ENCODE data around the gene ARFIP1.

ARFIP1 gene

DNA sequence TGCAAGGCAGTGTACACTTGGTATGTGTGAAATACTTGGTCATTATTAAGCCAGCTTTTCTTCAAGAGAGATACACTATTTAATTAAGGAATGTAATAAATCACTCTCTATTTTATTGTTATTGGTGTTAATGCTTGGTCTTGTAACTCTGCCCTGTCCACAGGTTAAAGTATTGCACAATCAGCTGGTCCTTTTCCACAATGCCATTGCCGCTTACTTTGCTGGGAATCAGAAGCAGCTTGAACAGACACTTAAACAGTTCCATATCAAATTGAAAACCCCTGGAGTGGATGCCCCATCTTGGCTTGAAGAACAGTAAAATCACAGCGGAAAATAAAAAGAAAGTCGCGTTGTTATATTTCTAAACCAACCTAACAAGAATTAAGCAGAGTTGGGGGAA lies 130.1 kb downstream of the ARFIP1 start:
- no peaks in the 10 kb centered on the region for H3K4me1 ChIP-seq (ENCODE audit: control insufficient read depth, insufficient read depth, low read length)

More for the DNA sequence above, 130.1 kb downstream of the ARFIP1 start:
- ChIA-PET POLR2A (no interaction called here), CTCF (no interaction called here)
- H3K4me3 ChIP-seq (ENCODE audit: low read depth, low read length) = no peak overlapping the region
- peaks cover 0 to 6% of the 10 kb centered on the region in 2 experiments; a peak in 1 of 3 replicates for H3K36me3 ChIP-seq (ENCODE audit: control insufficient read depth in 2 of 2, insufficient read depth in 1 of 2, low read length in 2 of 2)
- no peaks in the 10 kb centered on the region for H3K9me3 ChIP-seq (ENCODE audit: control insufficient read depth, insufficient read depth, low read depth, low read length)
- TF ChIP-seq ZFP37 (tag by site-specific recombination; IDR thresholded peaks at IDR 0.05) = no peak
- no peak for TF ChIP-seq ZNF777 (tag by site-specific recombination; IDR thresholded peaks at IDR 0.05; ENCODE audit: borderline replicate concordance)
- TF ChIP-seq GLIS2 (tag by site-specific recombination; IDR thresholded peaks at IDR 0.05) = no peak
- TF ChIP-seq ZNF596 (tag by site-specific recombination; IDR thresholded peaks at IDR 0.05) = no peak
- no peak for TF ChIP-seq ZNF121 (tag by site-specific recombination; IDR thresholded peaks at IDR 0.05)
- no peak for TF ChIP-seq ZNF133 (tag by site-specific recombination; IDR thresholded peaks at IDR 0.05)
- no peak for TF ChIP-seq GLIS1 (tag by site-specific recombination; IDR thresholded peaks at IDR 0.05)
- TF ChIP-seq, protein P1, sequence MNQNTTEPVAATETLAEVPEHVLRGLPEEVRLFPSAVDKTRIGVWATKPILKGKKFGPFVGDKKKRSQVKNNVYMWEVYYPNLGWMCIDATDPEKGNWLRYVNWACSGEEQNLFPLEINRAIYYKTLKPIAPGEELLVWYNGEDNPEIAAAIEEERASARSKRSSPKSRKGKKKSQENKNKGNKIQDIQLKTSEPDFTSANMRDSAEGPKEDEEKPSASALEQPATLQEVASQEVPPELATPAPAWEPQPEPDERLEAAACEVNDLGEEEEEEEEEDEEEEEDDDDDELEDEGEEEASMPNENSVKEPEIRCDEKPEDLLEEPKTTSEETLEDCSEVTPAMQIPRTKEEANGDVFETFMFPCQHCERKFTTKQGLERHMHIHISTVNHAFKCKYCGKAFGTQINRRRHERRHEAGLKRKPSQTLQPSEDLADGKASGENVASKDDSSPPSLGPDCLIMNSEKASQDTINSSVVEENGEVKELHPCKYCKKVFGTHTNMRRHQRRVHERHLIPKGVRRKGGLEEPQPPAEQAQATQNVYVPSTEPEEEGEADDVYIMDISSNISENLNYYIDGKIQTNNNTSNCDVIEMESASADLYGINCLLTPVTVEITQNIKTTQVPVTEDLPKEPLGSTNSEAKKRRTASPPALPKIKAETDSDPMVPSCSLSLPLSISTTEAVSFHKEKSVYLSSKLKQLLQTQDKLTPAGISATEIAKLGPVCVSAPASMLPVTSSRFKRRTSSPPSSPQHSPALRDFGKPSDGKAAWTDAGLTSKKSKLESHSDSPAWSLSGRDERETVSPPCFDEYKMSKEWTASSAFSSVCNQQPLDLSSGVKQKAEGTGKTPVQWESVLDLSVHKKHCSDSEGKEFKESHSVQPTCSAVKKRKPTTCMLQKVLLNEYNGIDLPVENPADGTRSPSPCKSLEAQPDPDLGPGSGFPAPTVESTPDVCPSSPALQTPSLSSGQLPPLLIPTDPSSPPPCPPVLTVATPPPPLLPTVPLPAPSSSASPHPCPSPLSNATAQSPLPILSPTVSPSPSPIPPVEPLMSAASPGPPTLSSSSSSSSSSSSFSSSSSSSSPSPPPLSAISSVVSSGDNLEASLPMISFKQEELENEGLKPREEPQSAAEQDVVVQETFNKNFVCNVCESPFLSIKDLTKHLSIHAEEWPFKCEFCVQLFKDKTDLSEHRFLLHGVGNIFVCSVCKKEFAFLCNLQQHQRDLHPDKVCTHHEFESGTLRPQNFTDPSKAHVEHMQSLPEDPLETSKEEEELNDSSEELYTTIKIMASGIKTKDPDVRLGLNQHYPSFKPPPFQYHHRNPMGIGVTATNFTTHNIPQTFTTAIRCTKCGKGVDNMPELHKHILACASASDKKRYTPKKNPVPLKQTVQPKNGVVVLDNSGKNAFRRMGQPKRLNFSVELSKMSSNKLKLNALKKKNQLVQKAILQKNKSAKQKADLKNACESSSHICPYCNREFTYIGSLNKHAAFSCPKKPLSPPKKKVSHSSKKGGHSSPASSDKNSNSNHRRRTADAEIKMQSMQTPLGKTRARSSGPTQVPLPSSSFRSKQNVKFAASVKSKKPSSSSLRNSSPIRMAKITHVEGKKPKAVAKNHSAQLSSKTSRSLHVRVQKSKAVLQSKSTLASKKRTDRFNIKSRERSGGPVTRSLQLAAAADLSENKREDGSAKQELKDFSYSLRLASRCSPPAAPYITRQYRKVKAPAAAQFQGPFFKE (tag by site-specific recombination; IDR thresholded peaks at IDR 0.05; ENCODE audit: borderline replicate concordance) = no peak
- no peak for TF ChIP-seq ZNF830 (tag by site-specific recombination; IDR thresholded peaks at IDR 0.05; ENCODE audit: low read depth)
- no peak for TF ChIP-seq ZNF423 (tag by site-specific recombination; IDR thresholded peaks at IDR 0.05)
- TF ChIP-seq ZNF324 (tag by site-specific recombination; IDR thresholded peaks at IDR 0.05) = no peak
- TF ChIP-seq, protein P2, sequence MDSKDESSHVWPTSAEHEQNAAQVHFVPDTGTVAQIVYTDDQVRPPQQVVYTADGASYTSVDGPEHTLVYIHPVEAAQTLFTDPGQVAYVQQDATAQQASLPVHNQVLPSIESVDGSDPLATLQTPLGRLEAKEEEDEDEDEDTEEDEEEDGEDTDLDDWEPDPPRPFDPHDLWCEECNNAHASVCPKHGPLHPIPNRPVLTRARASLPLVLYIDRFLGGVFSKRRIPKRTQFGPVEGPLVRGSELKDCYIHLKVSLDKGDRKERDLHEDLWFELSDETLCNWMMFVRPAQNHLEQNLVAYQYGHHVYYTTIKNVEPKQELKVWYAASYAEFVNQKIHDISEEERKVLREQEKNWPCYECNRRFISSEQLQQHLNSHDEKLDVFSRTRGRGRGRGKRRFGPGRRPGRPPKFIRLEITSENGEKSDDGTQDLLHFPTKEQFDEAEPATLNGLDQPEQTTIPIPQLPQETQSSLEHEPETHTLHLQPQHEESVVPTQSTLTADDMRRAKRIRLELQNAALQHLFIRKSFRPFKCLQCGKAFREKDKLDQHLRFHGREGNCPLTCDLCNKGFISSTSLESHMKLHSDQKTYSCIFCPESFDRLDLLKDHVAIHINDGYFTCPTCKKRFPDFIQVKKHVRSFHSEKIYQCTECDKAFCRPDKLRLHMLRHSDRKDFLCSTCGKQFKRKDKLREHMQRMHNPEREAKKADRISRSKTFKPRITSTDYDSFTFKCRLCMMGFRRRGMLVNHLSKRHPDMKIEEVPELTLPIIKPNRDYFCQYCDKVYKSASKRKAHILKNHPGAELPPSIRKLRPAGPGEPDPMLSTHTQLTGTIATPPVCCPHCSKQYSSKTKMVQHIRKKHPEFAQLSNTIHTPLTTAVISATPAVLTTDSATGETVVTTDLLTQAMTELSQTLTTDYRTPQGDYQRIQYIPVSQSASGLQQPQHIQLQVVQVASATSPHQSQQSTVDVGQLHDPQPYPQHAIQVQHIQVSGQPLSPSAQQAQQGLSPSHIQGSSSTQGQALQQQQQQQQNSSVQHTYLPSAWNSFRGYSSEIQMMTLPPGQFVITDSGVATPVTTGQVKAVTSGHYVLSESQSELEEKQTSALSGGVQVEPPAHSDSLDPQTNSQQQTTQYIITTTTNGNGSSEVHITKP (tag by site-specific recombination; IDR thresholded peaks at IDR 0.05) = no peak
- TF ChIP-seq, protein P3, sequence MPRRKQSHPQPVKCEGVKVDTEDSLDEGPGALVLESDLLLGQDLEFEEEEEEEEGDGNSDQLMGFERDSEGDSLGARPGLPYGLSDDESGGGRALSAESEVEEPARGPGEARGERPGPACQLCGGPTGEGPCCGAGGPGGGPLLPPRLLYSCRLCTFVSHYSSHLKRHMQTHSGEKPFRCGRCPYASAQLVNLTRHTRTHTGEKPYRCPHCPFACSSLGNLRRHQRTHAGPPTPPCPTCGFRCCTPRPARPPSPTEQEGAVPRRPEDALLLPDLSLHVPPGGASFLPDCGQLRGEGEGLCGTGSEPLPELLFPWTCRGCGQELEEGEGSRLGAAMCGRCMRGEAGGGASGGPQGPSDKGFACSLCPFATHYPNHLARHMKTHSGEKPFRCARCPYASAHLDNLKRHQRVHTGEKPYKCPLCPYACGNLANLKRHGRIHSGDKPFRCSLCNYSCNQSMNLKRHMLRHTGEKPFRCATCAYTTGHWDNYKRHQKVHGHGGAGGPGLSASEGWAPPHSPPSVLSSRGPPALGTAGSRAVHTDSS (tag by site-specific recombination; IDR thresholded peaks at IDR 0.05) = no peak
- TF ChIP-seq ZXDB (tag by site-specific recombination; IDR thresholded peaks at IDR 0.05) = no peak
- TF ChIP-seq, protein P4, sequence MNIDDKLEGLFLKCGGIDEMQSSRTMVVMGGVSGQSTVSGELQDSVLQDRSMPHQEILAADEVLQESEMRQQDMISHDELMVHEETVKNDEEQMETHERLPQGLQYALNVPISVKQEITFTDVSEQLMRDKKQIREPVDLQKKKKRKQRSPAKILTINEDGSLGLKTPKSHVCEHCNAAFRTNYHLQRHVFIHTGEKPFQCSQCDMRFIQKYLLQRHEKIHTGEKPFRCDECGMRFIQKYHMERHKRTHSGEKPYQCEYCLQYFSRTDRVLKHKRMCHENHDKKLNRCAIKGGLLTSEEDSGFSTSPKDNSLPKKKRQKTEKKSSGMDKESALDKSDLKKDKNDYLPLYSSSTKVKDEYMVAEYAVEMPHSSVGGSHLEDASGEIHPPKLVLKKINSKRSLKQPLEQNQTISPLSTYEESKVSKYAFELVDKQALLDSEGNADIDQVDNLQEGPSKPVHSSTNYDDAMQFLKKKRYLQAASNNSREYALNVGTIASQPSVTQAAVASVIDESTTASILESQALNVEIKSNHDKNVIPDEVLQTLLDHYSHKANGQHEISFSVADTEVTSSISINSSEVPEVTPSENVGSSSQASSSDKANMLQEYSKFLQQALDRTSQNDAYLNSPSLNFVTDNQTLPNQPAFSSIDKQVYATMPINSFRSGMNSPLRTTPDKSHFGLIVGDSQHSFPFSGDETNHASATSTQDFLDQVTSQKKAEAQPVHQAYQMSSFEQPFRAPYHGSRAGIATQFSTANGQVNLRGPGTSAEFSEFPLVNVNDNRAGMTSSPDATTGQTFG (tag by site-specific recombination; IDR thresholded peaks at IDR 0.05; ENCODE audit: borderline replicate concordance) = no peak
- TF ChIP-seq, protein P5, sequence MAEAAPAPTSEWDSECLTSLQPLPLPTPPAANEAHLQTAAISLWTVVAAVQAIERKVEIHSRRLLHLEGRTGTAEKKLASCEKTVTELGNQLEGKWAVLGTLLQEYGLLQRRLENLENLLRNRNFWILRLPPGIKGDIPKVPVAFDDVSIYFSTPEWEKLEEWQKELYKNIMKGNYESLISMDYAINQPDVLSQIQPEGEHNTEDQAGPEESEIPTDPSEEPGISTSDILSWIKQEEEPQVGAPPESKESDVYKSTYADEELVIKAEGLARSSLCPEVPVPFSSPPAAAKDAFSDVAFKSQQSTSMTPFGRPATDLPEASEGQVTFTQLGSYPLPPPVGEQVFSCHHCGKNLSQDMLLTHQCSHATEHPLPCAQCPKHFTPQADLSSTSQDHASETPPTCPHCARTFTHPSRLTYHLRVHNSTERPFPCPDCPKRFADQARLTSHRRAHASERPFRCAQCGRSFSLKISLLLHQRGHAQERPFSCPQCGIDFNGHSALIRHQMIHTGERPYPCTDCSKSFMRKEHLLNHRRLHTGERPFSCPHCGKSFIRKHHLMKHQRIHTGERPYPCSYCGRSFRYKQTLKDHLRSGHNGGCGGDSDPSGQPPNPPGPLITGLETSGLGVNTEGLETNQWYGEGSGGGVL (tag by site-specific recombination; IDR thresholded peaks at IDR 0.05) = no peak
- H3K27ac ChIP-seq (ENCODE audit: extremely low read depth, low read depth, low read length) = no peak overlapping the region
